ENCODE data around the gene PLCB4.
"Not testable (repeated sequence)": the region's sequence is repeated elsewhere in the genome, so short reads cannot be mapped to it uniquely, and the experiment has no call there.

GRCh38 chr20:9385345-9386310, 316.7 kb downstream of the PLCB4 start:
- not testable (repeated sequence) for TF ChIP-seq CTCF, POLR2A (IDR thresholded peaks at IDR 0.05)

All from testis (tissue), 2 donors.